ENCODE results near the gene AP1B1. TPM values are rescaled to one million over a fixed set of nuclear protein-coding genes. Genes with fewer than 3 reads are reported as not detected.

The AP1B1 gene
- total RNA-seq, 1 donor, result 40.5 TPM

GRCh38 chr22:29397791-29398190 is 9.4 kb upstream of the AP1B1 start:
- Histone ChIP-seq H3K9me3 (ENCODE audit: low read depth, low read length) (no peaks in the 10 kb centered on the region), H3K27me3 (ENCODE audit: insufficient read depth, low read length) (no peaks in the 10 kb centered on the region), H3K4me3 (ENCODE audit: low read length) (no peak overlapping the region), H3K4me1 (ENCODE audit: insufficient read depth, low read length) (peaks cover 13% of the 10 kb centered on the region)

- no peaks in the 10 kb centered on the region for H3K27me3 ChIP-seq (ENCODE audit: insufficient read depth, low read length)
- peaks cover 13% of the 10 kb centered on the region for H3K4me1 ChIP-seq (ENCODE audit: insufficient read depth, low read length)
- no peaks in the 10 kb centered on the region for H3K9me3 ChIP-seq (ENCODE audit: low read depth, low read length)
- H3K4me3 ChIP-seq (ENCODE audit: low read length), result no peak overlapping the region
Observed at GRCh38 chr22:29396126-29396525, 7.8 kb upstream of the AP1B1 start.

GRCh38 chr22:29394931-29395581 is 6.7 kb upstream of the AP1B1 start:
- Histone ChIP-seq H3K4me3 (ENCODE audit: low read length) (no peak overlapping the region), H3K4me1 (ENCODE audit: insufficient read depth, low read length) (peaks cover 13% of the 10 kb centered on the region), H3K9me3 (ENCODE audit: low read depth, low read length) (no peaks in the 10 kb centered on the region), H3K27me3 (ENCODE audit: insufficient read depth, low read length) (no peaks in the 10 kb centered on the region)

- Histone ChIP-seq H3K4me1 (ENCODE audit: insufficient read depth, low read length) (peaks cover 20% of the 10 kb centered on the region), H3K9me3 (ENCODE audit: low read depth, low read length) (no peaks in the 10 kb centered on the region), H3K4me3 (ENCODE audit: low read length) (no peak overlapping the region), H3K27me3 (ENCODE audit: insufficient read depth, low read length) (no peaks in the 10 kb centered on the region)
Observed at GRCh38 chr22:29393019-29393608, 4.7 kb upstream of the AP1B1 start.

GRCh38 chr22:29391546-29391945 is 3.2 kb upstream of the AP1B1 start:
- no peaks in the 10 kb centered on the region for H3K27me3 ChIP-seq (ENCODE audit: insufficient read depth, low read length)
- peaks cover 36% of the 10 kb centered on the region for H3K4me1 ChIP-seq (ENCODE audit: insufficient read depth, low read length)
- no peaks in the 10 kb centered on the region for H3K9me3 ChIP-seq (ENCODE audit: low read depth, low read length)
- H3K4me3 ChIP-seq (ENCODE audit: low read length), result no peak overlapping the region

GRCh38 chr22:29390270-29390669 is 1.9 kb upstream of the AP1B1 start:
- Histone ChIP-seq H3K4me3 (ENCODE audit: low read length) (no peak overlapping the region), H3K9me3 (ENCODE audit: low read depth, low read length) (no peaks in the 10 kb centered on the region), H3K27me3 (ENCODE audit: insufficient read depth, low read length) (no peaks in the 10 kb centered on the region), H3K4me1 (ENCODE audit: insufficient read depth, low read length) (peaks cover 48% of the 10 kb centered on the region)

GRCh38 chr22:29388759-29389090 is 355 bp upstream of the AP1B1 start:
- H3K4me1 ChIP-seq (ENCODE audit: insufficient read depth, low read length), result peaks cover 56% of the 10 kb centered on the region
- peak overlapping the region; percentile 74 for H3K4me3 ChIP-seq (ENCODE audit: low read length)
- no peaks in the 10 kb centered on the region for H3K9me3 ChIP-seq (ENCODE audit: low read depth, low read length)
- H3K27me3 ChIP-seq (ENCODE audit: insufficient read depth, low read length), result no peaks in the 10 kb centered on the region

- no peaks in the 10 kb centered on the region for H3K27me3 ChIP-seq (ENCODE audit: insufficient read depth, low read length)
- peaks cover 68% of the 10 kb centered on the region for H3K4me1 ChIP-seq (ENCODE audit: insufficient read depth, low read length)
- H3K4me3 ChIP-seq (ENCODE audit: low read length), result no peak overlapping the region
- H3K9me3 ChIP-seq (ENCODE audit: low read depth, low read length), result no peaks in the 10 kb centered on the region
Observed at GRCh38 chr22:29386708-29387107, 1.7 kb downstream of the AP1B1 start.

GRCh38 chr22:29385748-29386147 is 2.6 kb downstream of the AP1B1 start:
- Histone ChIP-seq H3K27me3 (ENCODE audit: insufficient read depth, low read length) (no peaks in the 10 kb centered on the region), H3K4me3 (ENCODE audit: low read length) (no peak overlapping the region), H3K9me3 (ENCODE audit: low read depth, low read length) (no peaks in the 10 kb centered on the region), H3K4me1 (ENCODE audit: insufficient read depth, low read length) (peaks cover 68% of the 10 kb centered on the region)

GRCh38 chr22:29385151-29385704 is 3.1 kb downstream of the AP1B1 start:
- H3K4me3 ChIP-seq (ENCODE audit: low read length), result no peak overlapping the region
- H3K4me1 ChIP-seq (ENCODE audit: insufficient read depth, low read length), result peaks cover 68% of the 10 kb centered on the region
- H3K27me3 ChIP-seq (ENCODE audit: insufficient read depth, low read length), result no peaks in the 10 kb centered on the region
- no peaks in the 10 kb centered on the region for H3K9me3 ChIP-seq (ENCODE audit: low read depth, low read length)

GRCh38 chr22:29383740-29384139 is 4.6 kb downstream of the AP1B1 start:
- H3K4me3 ChIP-seq (ENCODE audit: low read length), result no peak overlapping the region
- no peaks in the 10 kb centered on the region for H3K27me3 ChIP-seq (ENCODE audit: insufficient read depth, low read length)
- peaks cover 63% of the 10 kb centered on the region for H3K4me1 ChIP-seq (ENCODE audit: insufficient read depth, low read length)
- no peaks in the 10 kb centered on the region for H3K9me3 ChIP-seq (ENCODE audit: low read depth, low read length)

GRCh38 chr22:29382580-29383302 is 5.6 kb downstream of the AP1B1 start:
- H3K9me3 ChIP-seq (ENCODE audit: low read depth, low read length), result no peaks in the 10 kb centered on the region
- no peak overlapping the region for H3K4me3 ChIP-seq (ENCODE audit: low read length)
- H3K27me3 ChIP-seq (ENCODE audit: insufficient read depth, low read length), result no peaks in the 10 kb centered on the region
- H3K4me1 ChIP-seq (ENCODE audit: insufficient read depth, low read length), result peaks cover 57% of the 10 kb centered on the region

- no peak overlapping the region for H3K4me3 ChIP-seq (ENCODE audit: low read length)
- no peaks in the 10 kb centered on the region for H3K27me3 ChIP-seq (ENCODE audit: insufficient read depth, low read length)
- H3K4me1 ChIP-seq (ENCODE audit: insufficient read depth, low read length), result peaks cover 38% of the 10 kb centered on the region
- no peaks in the 10 kb centered on the region for H3K9me3 ChIP-seq (ENCODE audit: low read depth, low read length)
Observed at GRCh38 chr22:29380856-29381255, 7.5 kb downstream of the AP1B1 start.

GRCh38 chr22:29380032-29380781 is 8.2 kb downstream of the AP1B1 start:
- Histone ChIP-seq H3K4me1 (ENCODE audit: insufficient read depth, low read length) (peaks cover 38% of the 10 kb centered on the region), H3K27me3 (ENCODE audit: insufficient read depth, low read length) (no peaks in the 10 kb centered on the region)

GRCh38 chr22:29379258-29379657 is 9.1 kb downstream of the AP1B1 start:
- H3K27me3 ChIP-seq (ENCODE audit: insufficient read depth, low read length), result no peaks in the 10 kb centered on the region
- H3K4me1 ChIP-seq (ENCODE audit: insufficient read depth, low read length), result peaks cover 29% of the 10 kb centered on the region
- H3K9me3 ChIP-seq (ENCODE audit: low read depth, low read length), result no peaks in the 10 kb centered on the region
- no peak overlapping the region for H3K4me3 ChIP-seq (ENCODE audit: low read length)

More at GRCh38 chr22:29380032-29380781, 8.2 kb downstream of the AP1B1 start:
- H3K9me3 ChIP-seq (ENCODE audit: low read depth, low read length), result no peaks in the 10 kb centered on the region
- no peak overlapping the region for H3K4me3 ChIP-seq (ENCODE audit: low read length)

Measured in mononuclear cell (primary cell).